ENCODE measurements around the gene ARL16.

- no peak for TF ChIP-seq POLR2A (IDR thresholded peaks at IDR 0.05)
- TF ChIP-seq, protein P1, sequence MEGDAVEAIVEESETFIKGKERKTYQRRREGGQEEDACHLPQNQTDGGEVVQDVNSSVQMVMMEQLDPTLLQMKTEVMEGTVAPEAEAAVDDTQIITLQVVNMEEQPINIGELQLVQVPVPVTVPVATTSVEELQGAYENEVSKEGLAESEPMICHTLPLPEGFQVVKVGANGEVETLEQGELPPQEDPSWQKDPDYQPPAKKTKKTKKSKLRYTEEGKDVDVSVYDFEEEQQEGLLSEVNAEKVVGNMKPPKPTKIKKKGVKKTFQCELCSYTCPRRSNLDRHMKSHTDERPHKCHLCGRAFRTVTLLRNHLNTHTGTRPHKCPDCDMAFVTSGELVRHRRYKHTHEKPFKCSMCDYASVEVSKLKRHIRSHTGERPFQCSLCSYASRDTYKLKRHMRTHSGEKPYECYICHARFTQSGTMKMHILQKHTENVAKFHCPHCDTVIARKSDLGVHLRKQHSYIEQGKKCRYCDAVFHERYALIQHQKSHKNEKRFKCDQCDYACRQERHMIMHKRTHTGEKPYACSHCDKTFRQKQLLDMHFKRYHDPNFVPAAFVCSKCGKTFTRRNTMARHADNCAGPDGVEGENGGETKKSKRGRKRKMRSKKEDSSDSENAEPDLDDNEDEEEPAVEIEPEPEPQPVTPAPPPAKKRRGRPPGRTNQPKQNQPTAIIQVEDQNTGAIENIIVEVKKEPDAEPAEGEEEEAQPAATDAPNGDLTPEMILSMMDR (IDR thresholded peaks at IDR 0.05): no peak
Observed at GRCh38 chr17:81635431-81635830, 48.2 kb downstream of the ARL16 start.

Measured in testis (tissue), 2 donors.